SKM-1 (cell line): ENCODE measurements around the gene DDX39A.
A peak's percentile ranks its signal among the peaks of the same experiment; 100 is the strongest.

ENCODE experiments used
- DNase-seq: peaks from one replicate; lab custom pipeline; 2025; ENCODE audit not compliant: unreplicated experiment; lab: John Stamatoyannopoulos, UW

Gene DDX39A

GRCh38 chr19:14434543-14435319, 15.6 kb upstream of the DDX39A start:
- DNase-seq = peak; percentile 51

- no peak for DNase-seq
These were observed 14.7 kb upstream of the DDX39A start for GRCh38 chr19:14433554-14434501.

- DNase-seq = peak; percentile 17
These were observed 13.8 kb upstream of the DDX39A start, which contains the start of gene PKN1 for GRCh38 chr19:14432791-14433553. Gene PKN1 (plus strand): TSS chr19:14433306. CDS start chr19:14433522, 216 bp downstream.

GRCh38 chr19:14430712-14431111, 11.6 kb upstream of the DDX39A start:
- DNase-seq = no peak

- no peak for DNase-seq
These were observed 9.8 kb upstream of the DDX39A start for GRCh38 chr19:14428882-14429416.

- no peak for DNase-seq
These were observed 8.3 kb upstream of the DDX39A start for GRCh38 chr19:14427461-14427860.

GRCh38 chr19:14425696-14426138, 6.6 kb upstream of the DDX39A start:
- no peak for DNase-seq

- no peak for DNase-seq
These were observed 360 bp downstream of the DDX39A start for GRCh38 chr19:14418856-14419105.

DNA sequence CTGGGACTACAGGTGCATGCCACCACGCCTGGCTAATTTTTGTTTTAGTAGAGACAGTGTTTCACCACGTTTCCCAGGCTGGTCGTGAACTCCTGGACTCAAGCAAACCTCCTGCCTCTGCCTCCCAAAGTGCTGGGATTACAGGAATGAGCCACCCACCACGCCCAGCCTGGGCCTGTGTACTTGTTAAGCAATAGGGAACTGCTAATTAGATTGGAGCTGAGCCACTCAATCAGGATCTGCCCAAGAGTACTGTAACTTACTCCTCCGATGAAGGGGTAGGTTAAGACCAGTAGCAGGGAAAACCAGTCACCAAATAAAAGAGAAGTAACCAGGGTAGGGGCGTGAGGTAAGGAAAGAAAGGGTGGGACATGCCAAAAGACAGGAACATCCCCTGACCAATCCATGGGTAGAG, 2.3 kb downstream of the DDX39A start:
- no peak for DNase-seq

GRCh38 chr19:14414926-14415690, 4.0 kb downstream of the DDX39A start:
- no peak for DNase-seq

- DNase-seq = no peak
These were observed 5.4 kb downstream of the DDX39A start for GRCh38 chr19:14413693-14414181.

DNA sequence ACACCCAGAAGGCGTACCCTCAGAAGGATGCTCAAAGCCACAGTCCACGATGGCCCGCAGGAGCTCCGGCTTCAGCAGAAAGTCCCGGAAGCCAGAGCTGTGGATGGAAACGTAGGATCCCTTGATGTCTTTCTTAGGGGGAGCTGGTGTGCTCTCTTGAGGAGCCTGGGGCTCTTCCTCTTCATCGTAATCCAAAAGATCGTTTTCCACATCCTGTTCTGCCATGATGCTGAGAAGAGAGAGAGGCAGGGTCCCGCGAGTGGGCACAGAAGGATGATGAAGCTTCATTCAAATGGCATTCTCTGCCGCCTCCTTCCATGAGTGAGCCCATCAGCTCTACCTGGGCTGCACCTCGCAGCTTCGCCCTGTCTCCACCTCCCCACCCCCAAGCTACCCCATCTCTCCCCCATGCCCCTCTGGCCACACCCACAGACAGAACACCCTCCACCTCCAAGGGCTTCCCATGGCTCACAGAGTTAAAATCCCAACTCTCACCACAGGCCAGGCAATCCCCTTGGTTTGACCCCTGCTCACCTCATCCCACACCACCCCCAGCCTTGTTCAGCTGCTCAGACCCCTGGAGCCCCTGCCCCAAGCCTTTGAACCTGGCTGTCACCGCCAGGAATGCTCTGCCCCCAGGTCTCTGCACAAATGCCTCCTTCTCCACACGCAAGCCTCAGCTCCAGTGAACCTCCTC, 6.0 kb downstream of the DDX39A start:
- no peak for DNase-seq

GRCh38 chr19:14412324-14412995, 6.7 kb downstream of the DDX39A start:
- DNase-seq = no peak

- DNase-seq = no peak
These were observed 7.2 kb downstream of the DDX39A start for GRCh38 chr19:14411938-14412245.

DNA sequence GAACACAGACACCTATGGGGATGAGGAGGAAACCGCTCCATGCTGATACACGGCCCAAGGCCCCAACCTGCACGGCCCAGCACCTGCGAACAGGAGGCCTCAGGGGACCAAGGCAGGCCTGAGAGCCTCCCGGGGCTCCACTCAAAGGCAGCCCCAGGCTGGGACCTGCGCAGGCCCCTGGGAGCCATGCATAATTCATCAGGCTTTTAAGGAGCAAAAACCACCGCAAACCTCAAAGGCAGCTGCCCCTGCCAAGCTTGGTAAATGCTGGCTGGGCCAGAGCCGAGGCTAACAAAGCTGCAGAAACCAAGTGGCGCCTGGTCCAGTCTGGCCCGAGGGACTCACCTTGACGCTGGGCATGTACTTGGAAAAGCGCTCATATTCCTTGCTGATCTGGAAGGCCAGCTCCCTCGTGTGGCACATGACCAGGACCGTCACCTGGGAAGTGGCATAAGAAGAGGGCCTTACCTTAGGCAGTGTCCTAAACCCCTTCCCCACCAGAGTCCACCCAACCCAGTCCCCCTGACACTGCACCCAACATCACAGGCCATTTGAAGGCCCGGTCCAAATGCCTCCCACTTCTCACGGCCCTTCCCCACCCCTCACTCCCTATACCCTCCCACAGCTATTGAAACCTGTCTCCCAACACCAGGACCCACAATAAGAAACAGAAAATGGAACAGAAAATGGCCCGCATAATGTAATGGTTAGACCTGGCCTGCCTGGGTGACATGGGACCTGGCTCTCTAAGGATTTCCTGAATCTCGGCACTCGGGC, 7.8 kb downstream of the DDX39A start:
- DNase-seq = no peak

DNA sequence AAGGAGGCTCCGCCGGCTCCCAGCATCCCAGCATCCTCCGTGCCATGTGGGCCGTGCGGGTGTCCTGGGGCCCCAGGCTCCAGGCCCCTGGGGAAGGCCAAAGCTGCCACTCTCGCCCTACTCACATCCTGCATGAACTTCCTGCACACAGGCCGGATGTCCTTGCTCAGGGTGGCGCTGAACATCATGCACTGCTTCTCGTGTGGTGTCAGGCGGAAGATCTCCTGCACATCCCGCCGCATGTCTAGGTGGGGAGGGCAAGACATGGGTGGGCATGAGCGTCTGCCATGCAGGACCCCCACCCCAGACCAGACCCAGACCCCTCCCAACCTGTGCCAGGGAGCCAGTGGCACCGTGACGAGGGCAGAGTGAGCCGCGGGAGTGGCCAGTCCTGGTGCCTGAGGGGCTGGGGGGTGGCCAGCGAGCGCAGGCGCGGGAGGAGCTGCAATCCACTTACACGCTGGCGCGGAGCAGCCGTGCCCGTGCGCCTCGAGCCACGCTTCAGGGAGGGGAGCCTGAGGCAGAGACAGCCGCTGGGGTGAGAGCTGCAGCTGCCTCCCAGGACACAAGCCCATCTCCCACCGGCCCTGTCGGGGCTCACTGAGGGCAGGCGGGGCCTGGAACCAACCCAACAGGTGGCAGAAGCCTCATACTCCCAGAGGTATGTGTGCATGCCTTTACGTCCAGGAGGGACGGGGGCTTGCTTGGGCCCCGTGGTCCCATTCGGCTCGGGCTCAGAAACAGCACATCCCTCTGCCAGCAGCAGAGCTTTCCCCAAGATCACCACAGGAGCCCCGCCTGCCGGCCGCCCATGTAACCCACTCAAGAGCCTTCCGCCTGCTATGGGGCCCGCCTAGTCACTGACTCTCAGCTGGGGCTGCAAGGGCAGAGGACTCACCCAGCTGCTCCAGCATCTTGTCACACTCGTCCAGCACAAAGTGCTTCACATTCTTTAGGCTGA, 8.8 kb downstream of the DDX39A start:
- DNase-seq = no peak
